Endothelial cell of umbilical vein (primary cell): ENCODE measurements around the gene SVIL. TPM values are rescaled to one million over a fixed set of nuclear protein-coding genes. Genes with fewer than 3 reads are reported as not detected.

ENCODE experiments used
- BruUV-seq: library from RNA; stranded (reverse); fragments of 400-500 nt; replicated peaks from 2 replicates; lab custom pipeline; 2021; lab: Mats Ljungman, UMichigan
- CTCF ChIA-PET: fragments of 300-600, 350-600 bp; sonication (Branson Sonifier 250); formaldehyde crosslinking; loops from one replicate; lab custom pipeline; 2021; ENCODE audit warnings: antibody characterized with exemption, inconsistent platforms; lab: Charles Lee
- POLR2A ChIA-PET: fragments of 300-600, 350-600 bp; sonication (Branson Sonifier 250); formaldehyde crosslinking; loops from one replicate; lab custom pipeline; 2021; ENCODE audit warnings: antibody characterized with exemption, inconsistent platforms; lab: Charles Lee
- DNase-seq: peaks from one replicate; pipeline ENCODE4 v3.0.0-alpha.2; 2011; ENCODE audit warnings: low read depth, low spot score
- FAIRE-seq: peaks from 2 replicates; lab custom pipeline; 2011; peaks lifted over from hg19 to GRCh38; lab: Jason Lieb, UNC
- H2AFZ ChIP-seq: 2 replicates; pipeline ENCODE4 v1.6.0; 2012; ENCODE audit warnings: low read depth, low read length, control low read depth, inconsistent platforms
- H3K27ac ChIP-seq: 2 replicates; pipeline ENCODE4 v1.5.1; 2011; ENCODE audit warnings: low read depth, mild to moderate bottlenecking, control low read depth, low read length, moderate library complexity; ENCODE audit not compliant: insufficient read depth
- H3K27me3 ChIP-seq, 2 experiments: 2 replicates each; pipeline versions ENCODE4 v1.6.0 to v1.6.1; 2011; ENCODE audit warnings: low read length in 2 of 2, mixed read lengths in 1 of 2; ENCODE audit not compliant: control insufficient read depth in 2 of 2, insufficient read depth in 2 of 2
- H3K36me3 ChIP-seq, 2 experiments: 2 replicates in 1 of 2; 3 replicates in 1 of 2; pipeline ENCODE4 v1.5.1; 2011; ENCODE audit warnings: low read length in 2 of 2, mild to moderate bottlenecking in 1 of 2, moderate library complexity in 1 of 2; ENCODE audit not compliant: control insufficient read depth in 2 of 2, insufficient read depth in 2 of 2; ENCODE audit errors: extremely low read depth in 1 of 2
- H3K4me1 ChIP-seq: 3 replicates; pipeline ENCODE4 v1.5.1; 2011; ENCODE audit warnings: mild to moderate bottlenecking, low read length; ENCODE audit not compliant: control insufficient read depth, insufficient read depth; ENCODE audit errors: extremely low read depth
- H3K4me2 ChIP-seq: 2 replicates; pipeline ENCODE4 v1.6.1; 2011; ENCODE audit warnings: low read length, control low read depth, mixed read lengths; ENCODE audit not compliant: insufficient read depth
- H3K4me3 ChIP-seq, 3 experiments: fragments of 200-600 bp in 1 of 3; sonication (generic), shearing (Covaris generic) in 1 of 3; replicated peaks in 1 of 3; 2 replicates each; pipeline ENCODE4 v1.5.1; 2011 to 2016; ENCODE audit warnings: control low read depth in 3 of 3, low read length in 3 of 3, mild to moderate bottlenecking in 2 of 3, inconsistent platforms in 1 of 3, low read depth in 1 of 3, moderate library complexity in 1 of 3; ENCODE audit not compliant: insufficient read depth in 1 of 3
- H3K79me2 ChIP-seq: 2 replicates; pipeline ENCODE4 v1.6.0; 2012; ENCODE audit warnings: low read length, inconsistent platforms; ENCODE audit not compliant: control insufficient read depth, insufficient read depth
- H3K9ac ChIP-seq: replicated peaks from 2 replicates; pipeline ENCODE3; 2011; ENCODE audit warnings: low read length, control low read depth; ENCODE audit not compliant: insufficient read depth; ENCODE audit errors: extremely low read depth
- H3K9me1 ChIP-seq: replicated peaks from 3 replicates; pipeline ENCODE4 v1.6.0; 2011; ENCODE audit warnings: mild to moderate bottlenecking, low read length; ENCODE audit not compliant: control insufficient read depth, insufficient read depth; ENCODE audit errors: extremely low read depth
- H3K9me3 ChIP-seq: replicated peaks from 2 replicates; pipeline ENCODE4 v1.5.1; 2012; ENCODE audit warnings: low read length, inconsistent platforms; ENCODE audit not compliant: control insufficient read depth, insufficient read depth
- H4K20me1 ChIP-seq: replicated peaks from 2 replicates; pipeline ENCODE3; 2011; ENCODE audit warnings: mild to moderate bottlenecking, low read length; ENCODE audit not compliant: control insufficient read depth, insufficient read depth; ENCODE audit errors: extremely low read depth
- FOS ChIP-seq: IDR thresholded peaks from 2 replicates; pipeline ENCODE4 v1.6.1; 2011; ENCODE audit warnings: mild to moderate bottlenecking, low read length, moderate library complexity, borderline replicate concordance; ENCODE audit not compliant: insufficient read depth
- GATA2 ChIP-seq: IDR thresholded peaks from 2 replicates; pipeline ENCODE4 v1.7.0; 2011; ENCODE audit warnings: low read depth, mild to moderate bottlenecking, moderate library complexity, mixed read lengths, low read length; ENCODE audit not compliant: insufficient read length, insufficient read depth
- JUN ChIP-seq: IDR thresholded peaks from 2 replicates; pipeline ENCODE4 v1.6.1; 2011; ENCODE audit warnings: borderline replicate concordance, low read depth; ENCODE audit not compliant: insufficient read length, insufficient read depth
- MAX ChIP-seq: IDR thresholded peaks from 2 replicates; pipeline ENCODE4 v1.6.1; 2011; ENCODE audit not compliant: insufficient read depth, insufficient read length
- MYC ChIP-seq: IDR thresholded peaks from one replicate; pipeline ENCODE4 v1.6.1; 2011; ENCODE audit warnings: mild to moderate bottlenecking, low read depth, low read length
- POLR2A ChIP-seq: IDR thresholded peaks from 2 replicates; pipeline ENCODE4 v1.6.1; 2012; ENCODE audit warnings: low read depth, mild to moderate bottlenecking, control low read depth, low read length
- POLR2AphosphoS5 ChIP-seq: IDR thresholded peaks from 2 replicates; pipeline ENCODE4 v1.6.1; 2012; ENCODE audit warnings: low read depth, mild to moderate bottlenecking, control low read depth, low read length, moderate library complexity; ENCODE audit not compliant: insufficient read depth
- dilution Hi-C: fragments of 300-500 bp; cut with MboI; formaldehyde crosslinking; loops from one replicate; pipeline ENCODE4 v1.15.0; 2019; ENCODE audit warnings: low sequenced_read_pairs; ENCODE audit not compliant: extremely low pct_ligation_motif_present
- intact Hi-C: fragments of 100-400 bp; cut with micrococcal nuclease; formaldehyde crosslinking; loops from one replicate; pipeline ENCODE4 v1.10.0; 2022
- polyA plus RNA-seq, 4 experiments: library from polyadenylated mRNA; depleted of rRNA in 3 of 4; stranded (reverse) in 3 of 4; unstranded in 1 of 4; fragments of >200 nt; gene quantifications; 2 replicates each; pipeline versions ENCODE4 v1.2.1 to v1.2.3, GENCODE V29; 2011 to 2012; ENCODE audit warnings: missing spikeins in 1 of 4
- total RNA-seq: library from RNA; stranded (reverse); gene quantifications from 2 replicates; pipeline ENCODE4 v1.2.3, GENCODE V29; 2021
- TF ChIP-seq, protein P1 (sequence below), 2 donors: IDR thresholded peaks; 1 replicate in 1 of 2; 2 replicates in 1 of 2; pipeline ENCODE4 v1.5.1; 2011; ENCODE audit warnings: low read length in 2 of 2, mild to moderate bottlenecking in 2 of 2, moderate library complexity in 2 of 2, control low read depth in 1 of 2, inconsistent platforms in 1 of 2, low read depth in 1 of 2; ENCODE audit not compliant: insufficient read depth in 1 of 2; ENCODE audit errors: extremely low read depth in 1 of 2

Gene SVIL
- total and polyA plus RNA-seq, 2 donors (not counting 3 experiments of a cell fraction or from before 2014, with no cell fraction given) = 22.6 to 70.7 TPM

DNA sequence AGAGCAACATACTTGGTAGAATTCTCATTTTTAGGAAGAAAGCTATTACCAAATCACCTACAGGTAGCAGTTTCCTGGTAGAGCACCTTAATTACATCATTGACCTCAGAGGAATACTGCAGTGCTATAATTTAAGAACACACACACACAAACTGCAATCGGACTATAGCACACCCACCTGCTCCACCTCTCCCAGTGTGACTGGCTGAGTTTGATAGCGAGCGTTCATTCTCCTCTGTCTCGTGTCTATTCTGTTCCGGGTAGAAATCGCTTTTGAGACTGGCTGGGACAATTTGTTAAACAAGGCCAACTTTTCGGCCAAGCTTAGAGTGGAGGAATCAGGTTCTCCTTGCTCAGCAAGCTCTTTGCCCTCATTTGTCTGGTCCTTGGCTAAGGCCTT, 110.5 kb downstream of the SVIL start:
- dilution Hi-C loops = no loop called here
- H4K20me1 ChIP-seq = no peaks in the 10 kb centered on the region
- POLR2A ChIA-PET = no interaction called here
- no peak overlapping the region for H3K27ac ChIP-seq
- H3K79me2 ChIP-seq = no peaks in the 10 kb centered on the region
- BruUV-seq = no TSS peak
- FAIRE-seq (no peak), DNase-seq (no peak)
- no peak overlapping the region for H3K9ac ChIP-seq
- no peak overlapping the region for H3K4me3 ChIP-seq
- H2AFZ ChIP-seq = no peak overlapping the region
- H3K4me1 ChIP-seq = no peaks in the 10 kb centered on the region
- H3K9me1 ChIP-seq = no peaks in the 10 kb centered on the region
- H3K27me3 ChIP-seq = no peaks in the 10 kb centered on the region
- TF ChIP-seq MAX (no peak), POLR2A (no peak), POLR2AphosphoS5 (no peak), GATA2 (no peak), MYC (no peak), FOS (no peak), JUN (no peak)
- TF ChIP-seq, protein P1, sequence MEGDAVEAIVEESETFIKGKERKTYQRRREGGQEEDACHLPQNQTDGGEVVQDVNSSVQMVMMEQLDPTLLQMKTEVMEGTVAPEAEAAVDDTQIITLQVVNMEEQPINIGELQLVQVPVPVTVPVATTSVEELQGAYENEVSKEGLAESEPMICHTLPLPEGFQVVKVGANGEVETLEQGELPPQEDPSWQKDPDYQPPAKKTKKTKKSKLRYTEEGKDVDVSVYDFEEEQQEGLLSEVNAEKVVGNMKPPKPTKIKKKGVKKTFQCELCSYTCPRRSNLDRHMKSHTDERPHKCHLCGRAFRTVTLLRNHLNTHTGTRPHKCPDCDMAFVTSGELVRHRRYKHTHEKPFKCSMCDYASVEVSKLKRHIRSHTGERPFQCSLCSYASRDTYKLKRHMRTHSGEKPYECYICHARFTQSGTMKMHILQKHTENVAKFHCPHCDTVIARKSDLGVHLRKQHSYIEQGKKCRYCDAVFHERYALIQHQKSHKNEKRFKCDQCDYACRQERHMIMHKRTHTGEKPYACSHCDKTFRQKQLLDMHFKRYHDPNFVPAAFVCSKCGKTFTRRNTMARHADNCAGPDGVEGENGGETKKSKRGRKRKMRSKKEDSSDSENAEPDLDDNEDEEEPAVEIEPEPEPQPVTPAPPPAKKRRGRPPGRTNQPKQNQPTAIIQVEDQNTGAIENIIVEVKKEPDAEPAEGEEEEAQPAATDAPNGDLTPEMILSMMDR (IDR thresholded peaks at IDR 0.05; ENCODE audit: extremely low read depth in 1 of 2, insufficient read depth in 1 of 2, low read depth in 1 of 2, low read length in 2 of 2) = no peak
- CTCF ChIA-PET = interaction anchor here (3.7 to 5.7 kb wide), 2 partner anchors 9 to 11 kb away, joined by 11 to 34 read pairs; no protein-coding TSS in a partner anchor
- no peak overlapping the region for H3K4me2 ChIP-seq
- H3K9me3 ChIP-seq = no peaks in the 10 kb centered on the region
- peaks cover 9 to 27% of the 10 kb centered on the region in 2 experiments for H3K36me3 ChIP-seq
- intact Hi-C loops = no loop called here
